K562 (cell line): ENCODE data around the gene TFEB. TPM values are rescaled to one million over a fixed set of nuclear protein-coding genes. Genes with fewer than 3 reads are reported as not detected.

Experiments
- ARHGAP35 ChIP-seq: fragments of 450-650 bp; IDR thresholded peaks from 2 replicates; pipeline ENCODE4 v1.6.1; 2018; ENCODE audit not compliant: partially characterized antibody
- ATF3 ChIP-seq, 2 experiments: fragments of 450-650 bp in 1 of 2; sonication (generic) in 1 of 2; formaldehyde crosslinking in 1 of 2; IDR thresholded peaks in 1 of 2; conservative IDR thresholded peaks in 1 of 2; 2 replicates each; pipeline versions ENCODE4 v1.6.1 to v1.8.1; 2016 to 2023; ENCODE audit warnings: mild to moderate bottlenecking in 2 of 2, moderate library complexity in 2 of 2, inconsistent platforms in 1 of 2, missing genetic modification reagents in 1 of 2
- BRCA1 ChIP-seq, 2 experiments: fragments of 450-650 bp in 1 of 2; sonication (generic) in 1 of 2; formaldehyde crosslinking in 1 of 2; IDR thresholded peaks; 2 replicates each; pipeline versions ENCODE4 v1.5.0 to v1.6.1; 2017 to 2020; ENCODE audit warnings: mild to moderate bottlenecking in 1 of 2, missing genetic modification reagents in 1 of 2
- CBX3 ChIP-seq, 2 experiments: IDR thresholded peaks; 1 replicate in 1 of 2; 2 replicates in 1 of 2; pipeline ENCODE4 v1.6.1; 2012; ENCODE audit warnings: inconsistent platforms in 2 of 2, low read length in 2 of 2, borderline replicate concordance in 1 of 2, control low read depth in 1 of 2
- CEBPB ChIP-seq: fragments of 450-650 bp; IDR thresholded peaks from 2 replicates; pipeline ENCODE4 v1.6.1; 2016; ENCODE audit warnings: missing genetic modification characterization, missing compliant biosample characterization
- CTBP1 ChIP-seq: fragments of 450-650 bp; IDR thresholded peaks from 2 replicates; pipeline ENCODE4 v1.6.1; 2016; ENCODE audit warnings: borderline replicate concordance
- DMBX1 ChIP-seq: fragments of 250-450 bp; sonication (Bioruptor Pico); IDR thresholded peaks from 2 replicates; pipeline ENCODE4 v1.8.0; 2022; ENCODE audit warnings: inconsistent platforms, mild to moderate bottlenecking, moderate library complexity, borderline replicate concordance
- ELF1 ChIP-seq: fragments of 200-800 bp; sonication (Bioruptor generic); IDR thresholded peaks from 2 replicates; pipeline ENCODE4 v1.6.1; 2016; ENCODE audit warnings: missing genetic modification characterization, missing compliant biosample characterization
- GABPA ChIP-seq: fragments of 200-800 bp; sonication (Bioruptor generic); conservative IDR thresholded peaks from 2 replicates; pipeline ENCODE4 v1.6.1; 2016; ENCODE audit warnings: low read depth, missing genetic modification characterization, missing compliant biosample characterization
- HDAC2 ChIP-seq: fragments of 450-650 bp; IDR thresholded peaks from 2 replicates; pipeline ENCODE4 v1.6.1; 2016; ENCODE audit warnings: mild to moderate bottlenecking
- HDAC8 ChIP-seq: fragments of 450-650 bp; IDR thresholded peaks from 2 replicates; pipeline ENCODE4 v1.6.1; 2016; ENCODE audit warnings: mild to moderate bottlenecking, missing genetic modification characterization, moderate library complexity, missing compliant biosample characterization
- KAT7 ChIP-seq: sonication (generic); formaldehyde crosslinking; IDR thresholded peaks from 2 replicates; pipeline ENCODE4 v1.8.0; 2022; ENCODE audit warnings: missing genetic modification reagents, mild to moderate bottlenecking, borderline replicate concordance
- NCOA1 ChIP-seq: fragments of 450-650 bp; IDR thresholded peaks from 2 replicates; pipeline ENCODE4 v1.6.1; 2016; ENCODE audit warnings: low read depth
- NFIX ChIP-seq: fragments of 250-450 bp; sonication (Bioruptor Pico); IDR thresholded peaks from 2 replicates; pipeline ENCODE4 v1.4.0; 2020; ENCODE audit warnings: low read depth, mild to moderate bottlenecking, moderate library complexity
- PCBP1 ChIP-seq: fragments of 200-400 bp; formaldehyde crosslinking; IDR thresholded peaks from 2 replicates; pipeline ENCODE4 v1.6.1; 2018; ENCODE audit warnings: mild to moderate bottlenecking, low read depth, low read length; ENCODE audit not compliant: poor library complexity, severe bottlenecking
- POLR2G ChIP-seq: fragments of 200-400 bp; formaldehyde crosslinking; IDR thresholded peaks from 2 replicates; pipeline ENCODE4 v1.6.1; 2017; ENCODE audit warnings: low read depth, mild to moderate bottlenecking, antibody characterized with exemption, low read length, moderate library complexity
- SRSF7 ChIP-seq: fragments of 200-400 bp; formaldehyde crosslinking; optimal IDR thresholded peaks from 2 replicates; pipeline ENCODE3; 2017; ENCODE audit warnings: mild to moderate bottlenecking, low read depth, low read length
- ZEB2 ChIP-seq: fragments of 450-650 bp; IDR thresholded peaks from 2 replicates; pipeline ENCODE4 v1.6.1; 2016
- ZNF184 ChIP-seq: sonication (generic); formaldehyde crosslinking; IDR thresholded peaks from 2 replicates; pipeline ENCODE4 v1.5.0; 2020; ENCODE audit warnings: missing genetic modification reagents
- ZNF512 ChIP-seq: IDR thresholded peaks from 2 replicates; pipeline ENCODE4 v1.6.1; 2016; ENCODE audit warnings: missing genetic modification characterization, missing compliant biosample characterization
- ZNF717 ChIP-seq: fragments of 250-450 bp; sonication (Bioruptor Pico); IDR thresholded peaks from 2 replicates; pipeline ENCODE4 v1.5.0; 2021
- ZNF766 ChIP-seq: fragments of 200-800 bp; sonication (Bioruptor generic); conservative IDR thresholded peaks from 2 replicates; pipeline ENCODE4 v1.6.1; 2016; ENCODE audit warnings: missing genetic modification characterization, missing compliant biosample characterization
- polyA plus RNA-seq, 8 experiments: library from polyadenylated mRNA; depleted of rRNA in 4 of 8; stranded (reverse) in 5 of 8; unstranded in 3 of 8; fragments of >200 nt; fragmentation: Nextera tagmentation in 2 of 8; fragmentation: Illumina TruSeq in 1 of 8; extraction: Ambion mirVana in 2 of 8; extraction: Trizol in 1 of 8; gene quantifications; 2 replicates each; pipeline versions ENCODE4 v1.2.1 to v1.2.3, GENCODE V29; 2011 to 2014; ENCODE audit warnings: inconsistent platforms in 1 of 8, missing spikeins in 1 of 8
- total RNA-seq, 7 experiments: library from RNA; depleted of rRNA in 6 of 7; stranded (reverse); fragments of >200 nt in 6 of 7; fragmentation: Illumina TruSeq in 2 of 7; extraction: Trizol in 2 of 7; gene quantifications; 2 replicates each; pipeline versions ENCODE4 v1.2.1 to v1.2.3, GENCODE V29; 2011 to 2021; ENCODE audit warnings: low replicate concordance in 1 of 7
- TF ChIP-seq, protein P1 (sequence below): fragments of 450-650 bp; IDR thresholded peaks from 2 replicates; pipeline ENCODE4 v1.6.1; 2017; ENCODE audit warnings: antibody characterized with exemption, mild to moderate bottlenecking

Gene TFEB
- total and polyA plus RNA-seq, 9 of the 15 experiments (the other 6 are each of a cell fraction or from before 2014, with no cell fraction given), result 0.04 to 4.7 (median 2.0) TPM

DNA sequence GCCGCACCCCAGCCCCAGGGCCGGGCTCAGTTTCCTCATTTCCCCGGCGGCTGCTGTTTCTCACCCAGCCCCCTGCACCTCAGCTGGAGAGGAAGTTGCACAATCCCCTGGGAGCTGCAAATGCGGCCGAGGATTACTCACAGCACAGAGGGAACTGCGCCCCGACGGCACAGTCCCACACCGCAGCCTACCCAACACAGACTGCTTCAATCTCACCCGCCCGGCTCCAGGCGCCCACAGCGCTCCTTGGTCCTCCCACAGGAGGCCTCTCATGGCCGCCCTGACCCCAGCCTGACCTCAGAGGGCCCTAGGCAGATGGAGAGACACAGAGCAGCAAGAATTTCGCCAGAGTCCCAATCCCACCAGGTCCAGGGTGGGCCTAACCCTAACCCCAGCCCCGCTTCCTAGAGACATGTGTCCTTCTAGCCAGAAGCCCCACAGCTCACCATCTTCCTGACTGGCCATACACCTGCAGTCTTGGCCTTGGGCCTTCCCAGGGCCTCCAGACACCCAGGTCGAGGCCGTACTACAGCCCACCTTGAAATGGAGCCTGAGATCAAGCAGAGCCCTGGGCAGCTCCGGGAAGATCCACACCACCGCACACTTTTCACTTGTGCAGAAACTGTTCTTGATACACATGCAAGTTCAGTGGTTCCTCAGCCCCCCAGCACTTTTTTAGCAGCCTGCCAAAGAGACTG, 11.7 kb downstream of the TFEB start (continued):
- TF ChIP-seq ZNF766 (CRISPR knock-in tag) (no peak), ZNF512 (tag) (no peak), NCOA1 (no peak), ARHGAP35 (no peak), SRSF7 (no peak), ZNF717 (no peak), CEBPB (peak; percentile 99), HDAC8 (tag) (no peak), BRCA1 (IDR thresholded peaks at IDR 0.05) (no peak), BRCA1 (CRISPR knock-in tag; IDR thresholded peaks at IDR 0.05) (no peak), CTBP1 (peak; percentile 22; the same call in 1 of the 2 replicates), POLR2G (0 out of 2 replicates have a peak, but pooled peaks have one; percentile 22), ATF3 (IDR thresholded peaks at IDR 0.05) (peak; percentile 58), ATF3 (CRISPR knock-in tag; conservative IDR thresholded peaks at IDR 0.05) (no peak), ZNF184 (CRISPR knock-in tag) (no peak), KAT7 (CRISPR knock-in tag) (0 out of 2 replicates have a peak, but pooled peaks have one; percentile 69), PCBP1 (no peak), CBX3 (IDR thresholded peaks at IDR 0.05; ENCODE audit: borderline replicate concordance in 1 of 2, low read length in 2 of 2) (no peak), NFIX (CRISPR knock-in tag) (no peak), GABPA (tag) (peak; percentile 78), ZEB2 (no peak), HDAC2 (no peak), ELF1 (tag) (no peak), DMBX1 (CRISPR knock-in tag) (no peak)
- TF ChIP-seq, protein P1, sequence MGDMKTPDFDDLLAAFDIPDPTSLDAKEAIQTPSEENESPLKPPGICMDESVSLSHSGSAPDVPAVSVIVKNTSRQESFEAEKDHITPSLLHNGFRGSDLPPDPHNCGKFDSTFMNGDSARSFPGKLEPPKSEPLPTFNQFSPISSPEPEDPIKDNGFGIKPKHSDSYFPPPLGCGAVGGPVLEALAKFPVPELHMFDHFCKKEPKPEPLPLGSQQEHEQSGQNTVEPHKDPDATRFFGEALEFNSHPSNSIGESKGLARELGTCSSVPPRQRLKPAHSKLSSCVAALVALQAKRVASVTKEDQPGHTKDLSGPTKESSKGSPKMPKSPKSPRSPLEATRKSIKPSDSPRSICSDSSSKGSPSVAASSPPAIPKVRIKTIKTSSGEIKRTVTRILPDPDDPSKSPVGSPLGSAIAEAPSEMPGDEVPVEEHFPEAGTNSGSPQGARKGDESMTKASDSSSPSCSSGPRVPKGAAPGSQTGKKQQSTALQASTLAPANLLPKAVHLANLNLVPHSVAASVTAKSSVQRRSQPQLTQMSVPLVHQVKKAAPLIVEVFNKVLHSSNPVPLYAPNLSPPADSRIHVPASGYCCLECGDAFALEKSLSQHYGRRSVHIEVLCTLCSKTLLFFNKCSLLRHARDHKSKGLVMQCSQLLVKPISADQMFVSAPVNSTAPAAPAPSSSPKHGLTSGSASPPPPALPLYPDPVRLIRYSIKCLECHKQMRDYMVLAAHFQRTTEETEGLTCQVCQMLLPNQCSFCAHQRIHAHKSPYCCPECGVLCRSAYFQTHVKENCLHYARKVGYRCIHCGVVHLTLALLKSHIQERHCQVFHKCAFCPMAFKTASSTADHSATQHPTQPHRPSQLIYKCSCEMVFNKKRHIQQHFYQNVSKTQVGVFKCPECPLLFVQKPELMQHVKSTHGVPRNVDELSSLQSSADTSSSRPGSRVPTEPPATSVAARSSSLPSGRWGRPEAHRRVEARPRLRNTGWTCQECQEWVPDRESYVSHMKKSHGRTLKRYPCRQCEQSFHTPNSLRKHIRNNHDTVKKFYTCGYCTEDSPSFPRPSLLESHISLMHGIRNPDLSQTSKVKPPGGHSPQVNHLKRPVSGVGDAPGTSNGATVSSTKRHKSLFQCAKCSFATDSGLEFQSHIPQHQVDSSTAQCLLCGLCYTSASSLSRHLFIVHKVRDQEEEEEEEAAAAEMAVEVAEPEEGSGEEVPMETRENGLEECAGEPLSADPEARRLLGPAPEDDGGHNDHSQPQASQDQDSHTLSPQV, result no peak
